Activated T-cell treated with anti-CD3 and anti-CD28 coated beads, Interleukin-2, amount 50 U/mL, for 24 hours (primary cell): ENCODE results near the gene NPY4R.
"Not testable (repeated sequence)": the region's sequence is repeated elsewhere in the genome, so short reads cannot be mapped to it uniquely, and the experiment has no call there.

Experiments used
- DNase-seq: peaks from one replicate; pipeline ENCODE4 v3.0.0-alpha.2; 2020
- H3K27ac Mint-ChIP-seq: 2 replicates; pipeline ENCODE4 v1.8.0; 2020; ENCODE audit warnings: mild to moderate bottlenecking, mixed read lengths
- H3K27me3 Mint-ChIP-seq: 2 replicates; pipeline ENCODE4 v1.8.0; 2020; ENCODE audit warnings: mixed read lengths
- H3K36me3 Mint-ChIP-seq: 2 replicates; pipeline ENCODE4 v1.8.0; 2020; ENCODE audit warnings: low read depth, mixed read lengths
- H3K4me1 Mint-ChIP-seq: 2 replicates; pipeline ENCODE4 v1.8.0; 2020; ENCODE audit warnings: low read depth, mixed read lengths
- H3K4me3 Mint-ChIP-seq: 2 replicates; pipeline ENCODE4 v1.8.0; 2020; ENCODE audit warnings: mild to moderate bottlenecking, moderate library complexity, mixed read lengths
- H3K9me3 Mint-ChIP-seq: 2 replicates; pipeline ENCODE4 v1.8.0; 2020; ENCODE audit warnings: mixed read lengths

The NPY4R gene

GRCh38 chr10:46465765-46466164, at the start of gene NPY4R:
TSS of gene NPY4R (minus strand) at chr10:46465958. CDS start at chr10:46462635, 3,323 bp downstream.
- not testable (repeated sequence) for H3K36me3 Mint-ChIP-seq, H3K9me3 Mint-ChIP-seq, DNase-seq, H3K27me3 Mint-ChIP-seq, H3K4me1 Mint-ChIP-seq, H3K4me3 Mint-ChIP-seq, H3K27ac Mint-ChIP-seq

GRCh38 chr10:46515366-46515765, 49.6 kb upstream of the NPY4R start:
- H3K4me1 Mint-ChIP-seq: no peaks in the 10 kb centered on the region
- H3K27ac Mint-ChIP-seq: no peak overlapping the region
- DNase-seq: no peak
- H3K36me3 Mint-ChIP-seq: no peaks in the 10 kb centered on the region
- no peaks in the 10 kb centered on the region for H3K9me3 Mint-ChIP-seq
- no peak overlapping the region for H3K4me3 Mint-ChIP-seq
- no peaks in the 10 kb centered on the region for H3K27me3 Mint-ChIP-seq

GRCh38 chr10:46514899-46515298, 49.1 kb upstream of the NPY4R start:
- H3K4me1 Mint-ChIP-seq: no peaks in the 10 kb centered on the region
- no peak for DNase-seq
- H3K4me3 Mint-ChIP-seq: no peak overlapping the region
- no peaks in the 10 kb centered on the region for H3K9me3 Mint-ChIP-seq
- H3K27ac Mint-ChIP-seq: no peak overlapping the region
- H3K36me3 Mint-ChIP-seq: no peaks in the 10 kb centered on the region
- no peaks in the 10 kb centered on the region for H3K27me3 Mint-ChIP-seq

- Mint-ChIP-seq H3K4me1 (no peaks in the 10 kb centered on the region), H3K27ac (no peak overlapping the region), H3K4me3 (no peak overlapping the region), H3K9me3 (no peaks in the 10 kb centered on the region), H3K36me3 (no peaks in the 10 kb centered on the region), H3K27me3 (no peaks in the 10 kb centered on the region)
- DNase-seq: no peak
These were observed 48.7 kb upstream of the NPY4R start for GRCh38 chr10:46514431-46514861.

GRCh38 chr10:46513333-46513732, 47.6 kb upstream of the NPY4R start:
- H3K4me3 Mint-ChIP-seq, H3K9me3 Mint-ChIP-seq, H3K27ac Mint-ChIP-seq, DNase-seq, H3K4me1 Mint-ChIP-seq, H3K36me3 Mint-ChIP-seq, H3K27me3 Mint-ChIP-seq: not testable (repeated sequence)

GRCh38 chr10:46512725-46513124, 47.0 kb upstream of the NPY4R start:
- not testable (repeated sequence) for H3K36me3 Mint-ChIP-seq, H3K4me1 Mint-ChIP-seq, H3K4me3 Mint-ChIP-seq, H3K9me3 Mint-ChIP-seq, H3K27me3 Mint-ChIP-seq, H3K27ac Mint-ChIP-seq, DNase-seq

GRCh38 chr10:46512002-46512401, 46.2 kb upstream of the NPY4R start:
- not testable (repeated sequence) for H3K9me3 Mint-ChIP-seq, H3K4me3 Mint-ChIP-seq, H3K4me1 Mint-ChIP-seq, DNase-seq, H3K27ac Mint-ChIP-seq, H3K27me3 Mint-ChIP-seq, H3K36me3 Mint-ChIP-seq

- H3K9me3 Mint-ChIP-seq, H3K27me3 Mint-ChIP-seq, H3K4me3 Mint-ChIP-seq, H3K36me3 Mint-ChIP-seq, H3K27ac Mint-ChIP-seq, DNase-seq, H3K4me1 Mint-ChIP-seq: not testable (repeated sequence)
These were observed 34.2 kb upstream of the NPY4R start for GRCh38 chr10:46499990-46500389.

GRCh38 chr10:46498985-46499703, 33.4 kb upstream of the NPY4R start:
- H3K4me3 Mint-ChIP-seq, H3K27me3 Mint-ChIP-seq, H3K4me1 Mint-ChIP-seq, DNase-seq, H3K9me3 Mint-ChIP-seq, H3K36me3 Mint-ChIP-seq, H3K27ac Mint-ChIP-seq: not testable (repeated sequence)

- H3K36me3 Mint-ChIP-seq, DNase-seq: not testable (repeated sequence)
These were observed 32.1 kb upstream of the NPY4R start for GRCh38 chr10:46497878-46498277.

GRCh38 chr10:46497401-46497800, 31.6 kb upstream of the NPY4R start:
- H3K4me3 Mint-ChIP-seq, H3K27ac Mint-ChIP-seq, H3K9me3 Mint-ChIP-seq, DNase-seq, H3K36me3 Mint-ChIP-seq, H3K27me3 Mint-ChIP-seq, H3K4me1 Mint-ChIP-seq: not testable (repeated sequence)

More at GRCh38 chr10:46497878-46498277, 32.1 kb upstream of the NPY4R start:
- H3K4me3 Mint-ChIP-seq, H3K9me3 Mint-ChIP-seq, H3K27me3 Mint-ChIP-seq, H3K27ac Mint-ChIP-seq, H3K4me1 Mint-ChIP-seq: not testable (repeated sequence)

- not testable (repeated sequence) for DNase-seq, H3K27me3 Mint-ChIP-seq, H3K36me3 Mint-ChIP-seq, H3K4me3 Mint-ChIP-seq, H3K9me3 Mint-ChIP-seq, H3K4me1 Mint-ChIP-seq, H3K27ac Mint-ChIP-seq
These were observed 25.8 kb upstream of the NPY4R start for GRCh38 chr10:46491364-46492114.

- not testable (repeated sequence) for DNase-seq, H3K4me3 Mint-ChIP-seq, H3K27ac Mint-ChIP-seq, H3K4me1 Mint-ChIP-seq, H3K9me3 Mint-ChIP-seq, H3K27me3 Mint-ChIP-seq, H3K36me3 Mint-ChIP-seq
These were observed 24.5 kb upstream of the NPY4R start for GRCh38 chr10:46490285-46490684.

- H3K4me3 Mint-ChIP-seq, H3K36me3 Mint-ChIP-seq, H3K27me3 Mint-ChIP-seq, H3K9me3 Mint-ChIP-seq, H3K4me1 Mint-ChIP-seq, H3K27ac Mint-ChIP-seq, DNase-seq: not testable (repeated sequence)
These were observed 20.7 kb upstream of the NPY4R start for GRCh38 chr10:46486459-46486858.

- H3K4me1 Mint-ChIP-seq, H3K9me3 Mint-ChIP-seq, DNase-seq, H3K4me3 Mint-ChIP-seq, H3K27ac Mint-ChIP-seq, H3K36me3 Mint-ChIP-seq, H3K27me3 Mint-ChIP-seq: not testable (repeated sequence)
These were observed 9.1 kb upstream of the NPY4R start for GRCh38 chr10:46474746-46475320.
